Glomerular visceral epithelial cell (primary cell): Measurements from ENCODE around the gene EIF4E.
A peak's percentile ranks its signal among the peaks of the same experiment; 100 is the strongest.
"Not testable (repeated sequence)": the region's sequence is repeated elsewhere in the genome, so short reads cannot be mapped to it uniquely, and the experiment has no call there.

ENCODE experiments used
- DNase-seq: peaks from one replicate; pipeline ENCODE4 v3.0.0-alpha.2; 2016; ENCODE audit errors: extremely low spot score

The EIF4E gene, protein sequence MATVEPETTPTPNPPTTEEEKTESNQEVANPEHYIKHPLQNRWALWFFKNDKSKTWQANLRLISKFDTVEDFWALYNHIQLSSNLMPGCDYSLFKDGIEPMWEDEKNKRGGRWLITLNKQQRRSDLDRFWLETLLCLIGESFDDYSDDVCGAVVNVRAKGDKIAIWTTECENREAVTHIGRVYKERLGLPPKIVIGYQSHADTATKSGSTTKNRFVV

DNA sequence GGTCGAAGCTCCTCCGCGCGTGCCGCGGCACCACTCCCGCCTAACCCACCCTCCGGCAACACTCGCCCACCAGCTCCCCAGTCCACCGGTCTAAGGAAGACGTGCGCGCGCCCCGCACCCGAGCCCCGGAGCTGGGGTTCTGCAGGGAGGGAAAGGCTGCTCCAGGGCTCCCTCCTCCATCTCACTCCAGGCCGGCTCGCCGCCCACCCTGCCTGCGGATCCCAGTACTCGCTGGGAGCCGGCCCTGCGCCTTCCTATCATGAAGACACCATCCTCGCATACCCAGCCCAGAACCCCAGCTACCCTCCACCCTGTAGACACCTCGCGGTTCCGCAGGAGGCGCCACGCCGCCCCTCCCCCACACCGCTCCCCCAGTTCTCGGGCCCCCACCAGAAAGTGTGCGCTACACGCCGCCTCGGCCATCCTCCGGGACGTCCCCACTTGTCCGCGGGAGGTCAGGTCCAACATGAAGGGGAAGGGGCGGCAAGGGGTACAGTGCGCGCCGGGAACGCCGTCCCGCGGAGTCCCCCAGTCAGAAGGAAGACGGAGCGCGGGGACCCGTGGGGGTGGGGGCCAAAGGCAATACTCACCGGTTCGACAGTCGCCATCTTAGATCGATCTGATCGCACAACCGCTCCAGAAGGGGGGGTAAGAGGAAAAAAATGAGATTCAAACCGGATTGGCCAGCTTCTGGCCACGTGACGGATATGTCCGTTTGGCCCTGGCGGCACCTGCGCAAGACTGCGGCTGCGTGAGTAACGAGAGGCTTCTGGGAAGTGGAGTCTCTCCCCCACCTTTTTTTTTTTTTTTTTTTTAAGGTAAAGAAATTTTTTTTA lies at the start of gene EIF4E:
Gene EIF4E (minus strand): TSS at position 629 of the 836 bp plus-strand sequence. CDS start 21 bp downstream, at position 608.
- peak; percentile 100 for DNase-seq

- DNase-seq, result no peak
Measured at GRCh38 chr4:98977557-98977956, 48.6 kb upstream of the EIF4E start.

DNA sequence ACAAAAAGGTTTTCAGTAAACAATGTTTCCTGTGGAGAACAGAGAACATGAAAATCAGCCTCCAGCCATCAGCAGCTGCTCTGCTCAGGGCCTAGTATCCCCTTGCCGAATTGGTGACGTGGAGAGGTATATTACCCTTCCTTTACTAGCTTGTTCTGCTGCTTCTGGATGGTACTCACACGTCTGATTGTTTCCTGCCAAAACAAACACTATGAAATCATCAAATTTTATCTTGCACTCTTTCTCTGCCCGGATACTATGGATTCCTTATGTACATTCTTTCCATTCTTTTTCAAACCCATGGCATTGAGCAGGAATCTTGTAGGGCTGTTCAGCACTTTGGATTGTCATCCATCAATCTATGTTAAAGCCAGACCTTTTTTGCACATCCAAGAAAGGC lies 47.8 kb upstream of the EIF4E start:
- no peak for DNase-seq

DNA sequence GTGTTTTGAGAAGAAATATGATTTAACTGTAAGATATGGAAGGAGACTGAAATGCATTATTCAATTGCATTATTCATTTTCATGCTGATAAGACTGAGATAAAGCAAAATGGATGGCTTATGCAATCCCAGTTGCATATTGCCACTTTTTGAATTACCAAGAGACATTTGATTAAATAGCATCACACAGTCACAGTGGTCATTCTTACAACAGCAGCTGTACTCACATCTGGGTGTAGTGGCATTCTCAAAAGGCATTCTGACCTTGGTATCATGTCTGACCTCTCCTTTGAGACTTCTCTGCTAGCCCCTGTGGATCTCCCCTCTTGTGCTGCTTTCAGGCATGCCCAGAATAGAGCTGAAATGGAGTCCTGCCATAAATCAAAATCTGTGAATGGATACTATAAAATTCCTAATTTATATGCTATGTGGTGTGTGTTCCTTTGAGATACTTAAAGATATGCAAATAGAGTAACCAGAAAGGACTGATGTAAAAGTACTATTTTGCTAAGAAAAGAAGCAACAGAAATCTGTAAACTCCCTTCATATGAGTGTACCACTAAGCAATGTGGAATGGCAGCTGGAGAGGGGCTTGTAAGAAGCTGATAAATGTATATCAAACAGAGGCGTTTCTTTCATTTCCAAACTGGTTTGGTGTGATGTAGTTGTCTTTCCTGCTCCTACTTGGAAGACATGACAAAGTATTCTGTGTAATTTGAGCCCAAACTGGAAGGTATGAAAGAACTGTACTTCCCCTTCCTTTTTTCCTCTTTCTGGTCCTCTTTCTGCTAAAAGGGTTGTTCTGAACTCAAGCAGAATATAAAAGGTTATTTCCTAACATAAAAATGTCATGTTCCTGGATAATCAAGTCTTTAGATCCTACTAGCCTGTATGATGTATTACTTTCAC lies 41.2 kb upstream of the EIF4E start:
- DNase-seq, result no peak

DNA sequence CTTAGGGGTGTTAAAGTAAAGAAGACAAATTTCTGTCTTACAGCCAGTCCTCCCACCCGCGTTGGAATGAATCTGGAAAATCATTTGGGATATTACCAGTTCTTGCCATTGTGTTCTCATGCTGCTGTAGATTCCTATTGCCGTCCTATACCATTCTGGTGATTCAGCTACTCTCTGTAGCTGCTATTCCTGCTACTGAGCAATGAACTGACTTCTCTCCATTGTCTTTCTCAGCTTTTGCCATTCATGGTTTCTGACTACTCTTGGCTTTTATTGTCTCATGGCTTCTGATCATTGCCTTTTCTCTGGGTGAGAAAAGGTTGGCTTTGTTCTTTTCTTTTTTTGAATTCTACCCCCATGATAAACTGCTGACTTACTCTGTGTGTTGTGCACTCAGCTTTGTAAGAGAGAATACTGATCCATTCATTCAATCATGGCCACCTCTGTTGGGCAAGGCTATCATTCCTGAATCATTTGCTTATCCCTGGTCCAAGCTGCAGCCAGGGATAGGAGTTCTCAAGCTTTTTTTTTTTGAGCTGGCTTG lies 38.9 kb upstream of the EIF4E start:
- no peak for DNase-seq

DNA sequence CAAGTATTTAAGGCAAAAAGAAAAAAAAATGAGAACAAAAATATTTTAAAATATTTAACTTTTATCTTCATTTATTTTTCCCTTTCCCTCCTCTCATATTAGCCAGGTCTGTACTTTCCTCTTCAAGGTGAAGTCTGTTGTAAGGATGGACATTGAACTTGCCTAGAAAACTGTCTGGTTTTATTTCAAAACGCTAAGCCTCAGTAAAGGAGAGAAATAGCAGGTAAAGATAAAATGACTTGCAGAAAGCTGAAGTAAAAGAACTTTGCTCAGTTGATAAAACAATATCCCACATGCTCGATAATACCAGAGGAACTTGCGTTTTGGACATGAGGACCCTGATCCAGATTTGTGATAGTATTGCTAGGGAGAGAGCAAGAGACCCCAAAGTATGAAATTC lies 38.0 kb upstream of the EIF4E start:
- DNase-seq, result no peak

GRCh38 chr4:98963538-98964433 lies 34.9 kb upstream of the EIF4E start:
- peak; percentile 2 for DNase-seq

- DNase-seq, result no peak
Measured at GRCh38 chr4:98961770-98962169, 32.8 kb upstream of the EIF4E start.

DNA sequence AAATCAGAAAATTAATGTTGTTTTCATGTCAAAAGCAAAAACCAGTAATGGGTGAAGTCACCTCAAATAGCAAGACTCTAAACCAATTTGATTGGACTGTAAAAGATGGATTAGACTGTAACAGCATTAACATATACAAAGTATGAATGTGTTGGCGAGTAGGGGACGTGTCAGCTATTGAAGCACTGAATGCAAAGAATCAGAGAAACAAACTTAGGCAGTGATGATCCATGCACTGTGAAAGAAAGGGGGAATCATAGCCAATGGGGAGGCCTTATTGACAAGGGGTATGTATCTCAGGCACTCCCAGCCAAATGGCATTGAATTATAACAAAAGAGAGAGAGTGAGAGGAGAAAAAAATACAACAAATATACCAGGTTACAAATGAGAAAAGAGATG lies 30.5 kb upstream of the EIF4E start:
- DNase-seq, result no peak

- no peak for DNase-seq
Measured at GRCh38 chr4:98958065-98958464, 29.1 kb upstream of the EIF4E start.

DNA sequence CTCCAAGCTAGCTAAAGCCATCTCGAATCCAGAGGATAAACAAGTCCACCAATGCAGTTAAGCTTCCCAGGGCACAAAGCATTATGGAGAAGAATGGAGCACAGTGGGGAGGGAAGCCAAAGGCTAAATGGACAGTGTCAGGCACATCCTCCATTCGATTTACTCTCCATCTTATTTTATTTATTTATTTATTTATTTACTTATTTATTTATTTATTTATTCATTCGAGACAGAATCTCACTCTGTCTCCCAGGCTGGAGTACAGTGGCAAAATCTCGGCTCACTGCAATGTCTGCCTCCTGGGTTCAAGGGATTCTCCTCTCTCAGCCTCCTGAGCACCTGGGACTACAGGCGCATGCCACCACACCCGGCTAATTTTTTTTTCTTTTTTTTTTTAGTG lies 26.3 kb upstream of the EIF4E start:
- no peak for DNase-seq

DNA sequence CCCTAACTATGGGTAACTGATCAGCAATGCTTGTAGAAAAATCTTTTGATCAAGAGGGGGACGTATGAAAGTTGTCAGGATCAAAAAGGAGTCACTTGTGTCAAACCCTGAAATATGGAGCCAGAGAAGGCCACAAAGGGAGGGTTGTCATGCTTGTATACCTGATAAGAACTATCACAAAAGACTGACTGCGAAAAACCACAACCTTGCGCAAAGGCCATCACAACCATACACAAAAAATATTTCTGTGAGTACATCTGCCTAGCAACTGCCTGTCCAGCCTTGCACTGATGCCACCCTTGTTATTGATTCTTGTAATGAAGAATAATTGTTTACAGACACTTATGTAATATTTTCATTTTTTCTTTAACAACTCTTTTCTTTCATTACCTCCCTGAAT lies 22.8 kb upstream of the EIF4E start:
- no peak for DNase-seq

GRCh38 chr4:98950925-98951324 lies 22.0 kb upstream of the EIF4E start:
- DNase-seq, result no peak

DNA sequence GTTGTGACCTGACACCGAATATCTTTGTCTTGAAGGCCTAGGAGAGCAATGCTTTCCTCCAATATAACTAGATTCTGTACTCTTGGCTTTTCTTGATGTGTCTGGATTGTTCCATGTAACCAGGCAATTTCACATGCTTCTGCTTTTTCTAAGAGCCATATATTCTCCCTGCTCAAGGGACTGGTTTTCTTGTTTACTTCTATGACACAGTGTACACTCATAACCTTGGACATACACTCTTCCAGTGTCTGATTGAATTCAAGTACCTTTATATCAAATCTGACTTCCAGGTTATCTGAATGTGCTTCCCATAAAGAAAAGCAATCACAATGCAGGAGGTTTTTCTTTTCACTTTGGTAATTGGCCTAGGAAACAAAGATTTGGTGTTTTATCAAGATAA lies 17.4 kb upstream of the EIF4E start:
- no peak for DNase-seq

DNA sequence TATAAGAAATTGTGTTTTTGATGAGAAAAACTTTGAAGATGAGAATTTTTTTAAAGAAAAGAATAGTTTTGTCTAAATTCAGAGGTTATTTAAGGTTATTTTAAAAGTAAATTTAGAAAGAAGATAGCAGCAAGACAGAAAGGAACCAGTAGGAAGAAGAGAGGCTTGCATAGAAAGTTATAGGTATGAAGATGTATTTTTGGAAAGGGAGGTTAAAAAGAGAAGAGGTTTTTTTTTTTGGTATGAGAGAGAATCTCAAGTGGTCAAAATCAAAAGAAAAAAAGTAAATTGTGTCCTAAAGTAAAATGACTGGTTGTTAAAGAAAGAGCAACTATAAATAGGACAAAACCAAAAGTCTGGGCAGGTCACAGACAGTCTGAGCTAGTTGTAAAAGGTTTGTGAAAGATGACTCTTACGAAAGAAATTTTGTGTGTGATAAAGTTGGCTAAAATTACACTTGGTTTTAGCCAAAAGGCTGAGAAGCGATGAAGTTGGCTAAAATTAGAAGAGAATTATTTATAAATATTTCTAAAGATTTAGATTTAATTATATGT lies 16.4 kb upstream of the EIF4E start:
- DNase-seq, result no peak

DNA sequence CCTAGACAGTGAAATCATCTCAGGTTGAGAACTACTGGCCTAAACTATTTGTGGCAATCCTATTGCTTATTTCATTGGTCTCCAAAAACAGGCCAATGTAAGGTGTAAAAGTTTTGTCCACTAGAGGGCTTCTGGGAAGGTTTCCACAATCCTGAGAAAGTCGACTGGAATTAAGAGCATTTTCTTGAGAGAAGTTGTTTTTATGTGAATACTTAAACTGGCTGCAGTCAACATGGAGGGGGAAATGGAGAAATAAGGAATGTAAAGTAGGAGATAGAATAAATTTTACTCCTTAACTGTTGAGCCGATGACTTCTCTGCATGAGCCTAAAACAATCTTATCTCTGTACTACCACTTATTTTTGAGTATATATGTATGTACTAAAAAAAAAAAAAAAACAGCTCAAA lies 11.0 kb upstream of the EIF4E start:
- DNase-seq, result peak; percentile 62

- DNase-seq, result no peak
Measured at GRCh38 chr4:98939438-98939837, 10.5 kb upstream of the EIF4E start.

- DNase-seq, result peak; percentile 31
Measured at GRCh38 chr4:98937986-98938720, 9.2 kb upstream of the EIF4E start.

GRCh38 chr4:98935633-98936032 lies 6.7 kb upstream of the EIF4E start:
- DNase-seq, result no peak

GRCh38 chr4:98934851-98935250 lies 5.9 kb upstream of the EIF4E start:
- DNase-seq, result not testable (repeated sequence)
